ENCODE data around the gene TERT. TPM values are rescaled to one million over a fixed set of nuclear protein-coding genes. Genes with fewer than 3 reads are reported as not detected.

Gene TERT
- total RNA-seq, 1 experiment from 2014 or later, result 2.3 TPM

GRCh38 chr5:1255081-1255561, 39.7 kb downstream of the TERT start:
- Mint-ChIP-seq H3K9me3 (ENCODE audit: low read depth, unreplicated experiment) (no peaks in the 10 kb centered on the region), H3K4me3 (ENCODE audit: low read depth, unreplicated experiment) (no peak overlapping the region), H3K27ac (ENCODE audit: unreplicated experiment) (no peak overlapping the region), H3K27me3 (ENCODE audit: unreplicated experiment) (peaks cover 60% of the 10 kb centered on the region), H3K36me3 (ENCODE audit: insufficient read depth, unreplicated experiment) (peaks cover 5% of the 10 kb centered on the region), H3K4me1 (ENCODE audit: low read depth, unreplicated experiment) (no peaks in the 10 kb centered on the region)
- BruUV-seq (replicated peaks), result no TSS peak
- TF ChIP-seq CTCF (IDR thresholded peaks at IDR 0.05; ENCODE audit: unreplicated experiment), result no peak
- no peak for DNase-seq
- CTCF ChIA-PET, result no interaction called here
- intact Hi-C loops (cut with micrococcal nuclease; ENCODE audit: unreplicated experiment), result no loop called here

GRCh38 chr5:1254196-1254595, 40.7 kb downstream of the TERT start:
- intact Hi-C loops (cut with micrococcal nuclease; ENCODE audit: unreplicated experiment), result no loop called here
- CTCF ChIA-PET, result no interaction called here
- BruUV-seq (replicated peaks), result no TSS peak
- no peaks in the 10 kb centered on the region for H3K4me1 Mint-ChIP-seq (ENCODE audit: low read depth, unreplicated experiment)
- H3K4me3 Mint-ChIP-seq (ENCODE audit: low read depth, unreplicated experiment), result no peak overlapping the region
- no peaks in the 10 kb centered on the region for H3K36me3 Mint-ChIP-seq (ENCODE audit: insufficient read depth, unreplicated experiment)
- DNase-seq, result no peak
- H3K27me3 Mint-ChIP-seq (ENCODE audit: unreplicated experiment), result peaks cover 60% of the 10 kb centered on the region
- no peak overlapping the region for H3K27ac Mint-ChIP-seq (ENCODE audit: unreplicated experiment)
- TF ChIP-seq CTCF (IDR thresholded peaks at IDR 0.05; ENCODE audit: unreplicated experiment), result no peak
- H3K9me3 Mint-ChIP-seq (ENCODE audit: low read depth, unreplicated experiment), result no peaks in the 10 kb centered on the region

GRCh38 chr5:1253456-1254105, 41.3 kb downstream of the TERT start:
- Mint-ChIP-seq H3K4me1 (ENCODE audit: low read depth, unreplicated experiment) (no peaks in the 10 kb centered on the region), H3K9me3 (ENCODE audit: low read depth, unreplicated experiment) (no peaks in the 10 kb centered on the region), H3K27ac (ENCODE audit: unreplicated experiment) (no peak overlapping the region), H3K27me3 (ENCODE audit: unreplicated experiment) (peaks cover 60% of the 10 kb centered on the region), H3K36me3 (ENCODE audit: insufficient read depth, unreplicated experiment) (no peaks in the 10 kb centered on the region), H3K4me3 (ENCODE audit: low read depth, unreplicated experiment) (no peak overlapping the region)
- TF ChIP-seq CTCF (IDR thresholded peaks at IDR 0.05; ENCODE audit: unreplicated experiment), result no peak
- intact Hi-C loops (cut with micrococcal nuclease; ENCODE audit: unreplicated experiment), result no loop called here
- BruUV-seq (replicated peaks), result no TSS peak
- no peak for DNase-seq
- CTCF ChIA-PET, result no interaction called here

GRCh38 chr5:1252681-1253080, 42.2 kb downstream of the TERT start:
- H3K4me1 Mint-ChIP-seq (ENCODE audit: low read depth, unreplicated experiment), result no peaks in the 10 kb centered on the region
- peaks cover 60% of the 10 kb centered on the region for H3K27me3 Mint-ChIP-seq (ENCODE audit: unreplicated experiment)
- H3K9me3 Mint-ChIP-seq (ENCODE audit: low read depth, unreplicated experiment), result no peaks in the 10 kb centered on the region
- DNase-seq, result no peak
- no peak for TF ChIP-seq CTCF (IDR thresholded peaks at IDR 0.05; ENCODE audit: unreplicated experiment)
- H3K27ac Mint-ChIP-seq (ENCODE audit: unreplicated experiment), result no peak overlapping the region
- H3K36me3 Mint-ChIP-seq (ENCODE audit: insufficient read depth, unreplicated experiment), result no peaks in the 10 kb centered on the region
- intact Hi-C loops (cut with micrococcal nuclease; ENCODE audit: unreplicated experiment), result no loop called here
- no peak overlapping the region for H3K4me3 Mint-ChIP-seq (ENCODE audit: low read depth, unreplicated experiment)
- no TSS peak for BruUV-seq (replicated peaks)
- CTCF ChIA-PET, result no interaction called here
